NCI-H748 treated with DMSO at 0.1 percent for 48 hours (cell line): ENCODE data around the gene TNRC6C.

Experiments used
- DNase-seq: peaks from one replicate; lab custom pipeline; 2025; lab: John Stamatoyannopoulos, UW

Gene TNRC6C

GRCh38 chr17:78125138-78125913, 166.8 kb downstream of the TNRC6C start:
- DNase-seq: no peak

- no peak for DNase-seq
These were observed 167.7 kb downstream of the TNRC6C start for GRCh38 chr17:78125976-78126894.

- no peak for DNase-seq
These were observed 168.4 kb downstream of the TNRC6C start for GRCh38 chr17:78126895-78127238.

- DNase-seq: no peak
These were observed 168.9 kb downstream of the TNRC6C start for GRCh38 chr17:78127239-78127887.

GRCh38 chr17:78127888-78128550, 169.5 kb downstream of the TNRC6C start:
- DNase-seq: no peak

- peak; percentile 28 for DNase-seq
These were observed 170.2 kb downstream of the TNRC6C start, which contains the start of gene TMC6 for GRCh38 chr17:78128551-78129350. TMC6 (minus strand) TSS chr17:78128755; CDS start chr17:78126832, 1,923 bp downstream.

- no peak for DNase-seq
These were observed 171.0 kb downstream of the TNRC6C start for GRCh38 chr17:78129351-78130089.

GRCh38 chr17:78130090-78130436, 171.6 kb downstream of the TNRC6C start:
- DNase-seq: no peak

- no peak for DNase-seq
These were observed 172.1 kb downstream of the TNRC6C start, which contains the start of gene TMC8 for GRCh38 chr17:78130437-78131101. TMC8 (plus strand) TSS chr17:78130771; CDS start chr17:78131589, 818 bp downstream.

GRCh38 chr17:78131172-78132083, 172.9 kb downstream of the TNRC6C start:
- no peak for DNase-seq

GRCh38 chr17:78132084-78132676, 173.7 kb downstream of the TNRC6C start:
- DNase-seq: no peak

GRCh38 chr17:78132767-78133178, 174.3 kb downstream of the TNRC6C start:
- DNase-seq: no peak

GRCh38 chr17:78133179-78133951, 174.9 kb downstream of the TNRC6C start:
- no peak for DNase-seq

GRCh38 chr17:78133971-78134898, 175.7 kb downstream of the TNRC6C start:
- DNase-seq: peak; percentile 38

- no peak for DNase-seq
These were observed 176.4 kb downstream of the TNRC6C start for GRCh38 chr17:78134899-78135385.

GRCh38 chr17:78135858-78136500, 177.5 kb downstream of the TNRC6C start:
- no peak for DNase-seq
